WTC11 (cell line): Measurements from ENCODE around the gene GANAB. TPM values are rescaled to one million over a fixed set of nuclear protein-coding genes. Genes with fewer than 3 reads are reported as not detected.

Experiments used
- ATAC-seq: fragments of 200-7000 bp; cut with Tn5 transposase; 2 replicates; pipeline ENCODE4 v1.10.0; 2021; ENCODE audit warnings: mild to moderate bottlenecking, moderate library complexity
- CTCF ChIA-PET: fragments of 300-600 bp; sonication (Branson Sonifier 250); formaldehyde crosslinking; loops from one replicate; lab custom pipeline; 2021; ENCODE audit warnings: antibody characterized with exemption; lab: Charles Lee
- POLR2A ChIA-PET: fragments of 350-600 bp; sonication (Branson Sonifier 250); formaldehyde crosslinking; loops from one replicate; lab custom pipeline; 2021; ENCODE audit warnings: antibody characterized with exemption; lab: Charles Lee
- DNase-seq: peaks from one replicate; pipeline ENCODE4 v3.0.0; 2021; ENCODE audit warnings: low spot score
- H3K27ac Mint-ChIP-seq: 2 replicates; pipeline ENCODE4 v1.8.0; 2021; ENCODE audit warnings: mixed read lengths
- H3K27me3 Mint-ChIP-seq: 2 replicates; pipeline ENCODE4 v1.8.0; 2021; ENCODE audit warnings: low read depth, mild to moderate bottlenecking, moderate library complexity, mixed read lengths
- H3K36me3 Mint-ChIP-seq: 2 replicates; pipeline ENCODE4 v1.8.0; 2021; ENCODE audit warnings: mixed read lengths
- H3K4me1 Mint-ChIP-seq: 2 replicates; pipeline ENCODE4 v1.8.0; 2022; ENCODE audit warnings: mixed read lengths
- H3K4me3 Mint-ChIP-seq: 2 replicates; pipeline ENCODE4 v1.8.0; 2021; ENCODE audit warnings: mild to moderate bottlenecking, moderate library complexity, mixed read lengths
- H3K9me3 Mint-ChIP-seq: 2 replicates; pipeline ENCODE4 v1.8.0; 2021; ENCODE audit warnings: mixed read lengths
- CBFB ChIP-seq: sonication (generic); formaldehyde crosslinking; IDR thresholded peaks from 2 replicates; pipeline ENCODE4 v1.8.1; 2022; ENCODE audit warnings: mild to moderate bottlenecking, low read depth, missing genetic modification reagents
- GTF2I ChIP-seq: fragments of 250-450 bp; sonication (Bioruptor Pico); conservative IDR thresholded peaks from 2 replicates; pipeline ENCODE4 v1.4.0; 2021; ENCODE audit warnings: mild to moderate bottlenecking
- HMGA2 ChIP-seq: fragments of 250-450 bp; sonication (Bioruptor Pico); IDR thresholded peaks from 2 replicates; pipeline ENCODE4 v1.4.0; 2021; ENCODE audit warnings: mild to moderate bottlenecking, moderate library complexity
- JUN ChIP-seq: sonication (generic); formaldehyde crosslinking; IDR thresholded peaks from 2 replicates; pipeline ENCODE4 v1.8.0; 2023; ENCODE audit warnings: mild to moderate bottlenecking, missing genetic modification reagents
- MLX ChIP-seq: sonication (generic); formaldehyde crosslinking; IDR thresholded peaks from 2 replicates; pipeline ENCODE4 v1.8.1; 2023; ENCODE audit warnings: mild to moderate bottlenecking, missing genetic modification reagents, moderate library complexity
- MYBL2 ChIP-seq: sonication (generic); formaldehyde crosslinking; IDR thresholded peaks from 2 replicates; pipeline ENCODE4 v1.8.1; 2023; ENCODE audit warnings: mild to moderate bottlenecking, moderate library complexity, missing genetic modification reagents
- ZNF219 ChIP-seq: sonication (generic); formaldehyde crosslinking; IDR thresholded peaks from 2 replicates; pipeline ENCODE4 v1.8.0; 2023; ENCODE audit warnings: missing genetic modification reagents, mild to moderate bottlenecking, borderline replicate concordance
- ZNF425 ChIP-seq: fragments of 250-450 bp; sonication (Bioruptor Pico); conservative IDR thresholded peaks from 2 replicates; pipeline ENCODE4 v1.9.0; 2021; ENCODE audit warnings: mild to moderate bottlenecking
- total RNA-seq: library from RNA; stranded (reverse); gene quantifications from 3 replicates; pipeline ENCODE4 v1.2.3, GENCODE V29; 2021
- TF ChIP-seq, protein P1 (sequence below): sonication (generic); formaldehyde crosslinking; IDR thresholded peaks from 2 replicates; pipeline ENCODE4 v1.8.0; 2022; ENCODE audit warnings: mild to moderate bottlenecking, missing genetic modification reagents
- TF ChIP-seq, protein P2 (sequence below): sonication (generic); formaldehyde crosslinking; IDR thresholded peaks from 2 replicates; pipeline ENCODE4 v1.8.0; 2022; ENCODE audit warnings: mild to moderate bottlenecking, missing genetic modification reagents
- TF ChIP-seq, protein P3 (sequence below): sonication (generic); formaldehyde crosslinking; IDR thresholded peaks from 2 replicates; pipeline ENCODE4 v1.8.1; 2023; ENCODE audit warnings: mild to moderate bottlenecking, missing genetic modification reagents, moderate library complexity
- TF ChIP-seq, protein P4 (sequence below): sonication (generic); formaldehyde crosslinking; IDR thresholded peaks from 2 replicates; pipeline ENCODE4 v1.8.0; 2023; ENCODE audit warnings: missing genetic modification reagents
- TF ChIP-seq, protein P5 (sequence below): fragments of 250-450 bp; sonication (Bioruptor Pico); IDR thresholded peaks from 2 replicates; pipeline ENCODE4 v1.8.0; 2021; ENCODE audit warnings: mild to moderate bottlenecking

GANAB gene
- total RNA-seq, 1 experiment from 2014 or later, result 327 TPM

- no peak for TF ChIP-seq ZNF425
- TF ChIP-seq ZNF219 (CRISPR knock-in tag), result 0 out of 2 replicates have a peak, but pooled peaks have one; percentile 35
- TF ChIP-seq MLX (CRISPR knock-in tag), result no peak
- TF ChIP-seq, protein P1, sequence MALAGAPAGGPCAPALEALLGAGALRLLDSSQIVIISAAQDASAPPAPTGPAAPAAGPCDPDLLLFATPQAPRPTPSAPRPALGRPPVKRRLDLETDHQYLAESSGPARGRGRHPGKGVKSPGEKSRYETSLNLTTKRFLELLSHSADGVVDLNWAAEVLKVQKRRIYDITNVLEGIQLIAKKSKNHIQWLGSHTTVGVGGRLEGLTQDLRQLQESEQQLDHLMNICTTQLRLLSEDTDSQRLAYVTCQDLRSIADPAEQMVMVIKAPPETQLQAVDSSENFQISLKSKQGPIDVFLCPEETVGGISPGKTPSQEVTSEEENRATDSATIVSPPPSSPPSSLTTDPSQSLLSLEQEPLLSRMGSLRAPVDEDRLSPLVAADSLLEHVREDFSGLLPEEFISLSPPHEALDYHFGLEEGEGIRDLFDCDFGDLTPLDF, result no peak
- no peak for TF ChIP-seq GTF2I (CRISPR knock-in tag)
- no peak for TF ChIP-seq HMGA2
- no peak for TF ChIP-seq JUN
- TF ChIP-seq, protein P2, sequence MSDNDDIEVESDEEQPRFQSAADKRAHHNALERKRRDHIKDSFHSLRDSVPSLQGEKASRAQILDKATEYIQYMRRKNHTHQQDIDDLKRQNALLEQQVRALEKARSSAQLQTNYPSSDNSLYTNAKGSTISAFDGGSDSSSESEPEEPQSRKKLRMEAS, result 0 out of 2 replicates have a peak, but pooled peaks have one; percentile 13
These were observed 34.6 kb downstream of the GANAB start (continued) for GRCh38 chr11:62611705-62612365.

- Mint-ChIP-seq H3K27ac (no peak overlapping the region), H3K36me3 (no peaks in the 10 kb centered on the region), H3K9me3 (no peaks in the 10 kb centered on the region), H3K27me3 (peaks cover 9% of the 10 kb centered on the region; the same call in 1 of the 2 replicates)
- ATAC-seq (no peak), DNase-seq (no peak)
- ChIA-PET CTCF (interaction anchor here (0.6 to 3.7 kb wide), 30 partner anchors 9 to 250 kb away, joined by 3 to 51 read pairs (median 6); partner anchors contain the start of genes AHNAK, B3GAT3, BSCL2 and C11orf98), POLR2A (interaction anchor here (0.9 to 3.7 kb wide), 5 partner anchors 9 to 77 kb away, joined by 3 to 21 read pairs (median 8); partner anchors contain the start of genes B3GAT3, C11orf98, CSKMT and MTA2)
- TF ChIP-seq GTF2I (CRISPR knock-in tag) (no peak), MLX (CRISPR knock-in tag) (no peak), MYBL2 (CRISPR knock-in tag) (no peak), CBFB (CRISPR knock-in tag) (no peak)
- TF ChIP-seq, protein P3, sequence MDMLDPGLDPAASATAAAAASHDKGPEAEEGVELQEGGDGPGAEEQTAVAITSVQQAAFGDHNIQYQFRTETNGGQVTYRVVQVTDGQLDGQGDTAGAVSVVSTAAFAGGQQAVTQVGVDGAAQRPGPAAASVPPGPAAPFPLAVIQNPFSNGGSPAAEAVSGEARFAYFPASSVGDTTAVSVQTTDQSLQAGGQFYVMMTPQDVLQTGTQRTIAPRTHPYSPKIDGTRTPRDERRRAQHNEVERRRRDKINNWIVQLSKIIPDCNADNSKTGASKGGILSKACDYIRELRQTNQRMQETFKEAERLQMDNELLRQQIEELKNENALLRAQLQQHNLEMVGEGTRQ, result no peak
- TF ChIP-seq, protein P4, sequence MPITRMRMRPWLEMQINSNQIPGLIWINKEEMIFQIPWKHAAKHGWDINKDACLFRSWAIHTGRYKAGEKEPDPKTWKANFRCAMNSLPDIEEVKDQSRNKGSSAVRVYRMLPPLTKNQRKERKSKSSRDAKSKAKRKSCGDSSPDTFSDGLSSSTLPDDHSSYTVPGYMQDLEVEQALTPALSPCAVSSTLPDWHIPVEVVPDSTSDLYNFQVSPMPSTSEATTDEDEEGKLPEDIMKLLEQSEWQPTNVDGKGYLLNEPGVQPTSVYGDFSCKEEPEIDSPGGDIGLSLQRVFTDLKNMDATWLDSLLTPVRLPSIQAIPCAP (CRISPR knock-in tag), result no peak
- TF ChIP-seq, protein P5, sequence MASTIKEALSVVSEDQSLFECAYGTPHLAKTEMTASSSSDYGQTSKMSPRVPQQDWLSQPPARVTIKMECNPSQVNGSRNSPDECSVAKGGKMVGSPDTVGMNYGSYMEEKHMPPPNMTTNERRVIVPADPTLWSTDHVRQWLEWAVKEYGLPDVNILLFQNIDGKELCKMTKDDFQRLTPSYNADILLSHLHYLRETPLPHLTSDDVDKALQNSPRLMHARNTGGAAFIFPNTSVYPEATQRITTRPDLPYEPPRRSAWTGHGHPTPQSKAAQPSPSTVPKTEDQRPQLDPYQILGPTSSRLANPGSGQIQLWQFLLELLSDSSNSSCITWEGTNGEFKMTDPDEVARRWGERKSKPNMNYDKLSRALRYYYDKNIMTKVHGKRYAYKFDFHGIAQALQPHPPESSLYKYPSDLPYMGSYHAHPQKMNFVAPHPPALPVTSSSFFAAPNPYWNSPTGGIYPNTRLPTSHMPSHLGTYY (CRISPR knock-in tag), result no peak
- TF ChIP-seq, all 79 proteins: peak for 0
- Mint-ChIP-seq H3K4me1 (peaks cover 41% of the 10 kb centered on the region), H3K4me3 (peak overlapping the region; percentile 95)
These were observed 35.4 kb downstream of the GANAB start for GRCh38 chr11:62610814-62611704.
